ENCODE data around the gene MORN5.

Gene MORN5

GRCh38 chr9:122159026-122159924 lies at the start of gene MORN5, which contains the start of gene NDUFA8:
TSS of gene MORN5 (plus strand) at chr9:122159908. CDS start at chr9:122159973, 65 bp downstream.
TSS of gene NDUFA8 (minus strand) at chr9:122159779. CDS start at chr9:122159677, 102 bp downstream.
- Histone ChIP-seq H3K27ac (ENCODE audit: extremely low read depth, low read depth, low read length) (peak within 1 kb of the TSS; percentile 63; the same call in 1 of the 2 replicates), H3K4me3 (ENCODE audit: low read depth, low read length) (peak within 1 kb of the TSS; percentile 97), H3K4me1 (ENCODE audit: control insufficient read depth, insufficient read depth, low read length) (no peaks in the 10 kb centered on the region), H3K36me3 (ENCODE audit: control insufficient read depth in 2 of 2, insufficient read depth in 1 of 2, low read length in 2 of 2) (peaks cover 0 to 4% of the 10 kb centered on the region in 2 experiments; a peak in 1 of 3 replicates), H3K9me3 (ENCODE audit: control insufficient read depth, insufficient read depth, low read depth, low read length) (no peaks in the 10 kb centered on the region)
- CTCF ChIA-PET = interaction anchor here (0.6 to 2.6 kb wide), 17 partner anchors 10 to 618 kb away, joined by 3 to 31 read pairs (median 5); no protein-coding TSS in a partner anchor
- POLR2A ChIA-PET = interaction anchor here (0.6 to 1.6 kb wide), 5 partner anchors 8 to 55 kb away, joined by 3 to 10 read pairs (median 4); no protein-coding TSS in a partner anchor
- TF ChIP-seq GLI2 (tag by site-specific recombination; IDR thresholded peaks at IDR 0.05; ENCODE audit: borderline replicate concordance, low read depth) = no peak
- no peak for TF ChIP-seq ZFP37 (tag by site-specific recombination; IDR thresholded peaks at IDR 0.05)
- no peak for TF ChIP-seq ZNF280D (tag by site-specific recombination; IDR thresholded peaks at IDR 0.05)
- TF ChIP-seq ZBTB26 (tag by site-specific recombination; optimal IDR thresholded peaks at IDR 0.05) = peak; percentile 17
- TF ChIP-seq ZNF18 (tag by site-specific recombination; IDR thresholded peaks at IDR 0.05) = no peak
- no peak for TF ChIP-seq ZNF768 (tag by site-specific recombination; IDR thresholded peaks at IDR 0.05)
- TF ChIP-seq PRDM2 (tag by site-specific recombination; IDR thresholded peaks at IDR 0.05; ENCODE audit: borderline replicate concordance) = no peak
- TF ChIP-seq ZNF335 (tag by site-specific recombination; conservative IDR thresholded peaks at IDR 0.05) = peak; percentile 71
- TF ChIP-seq ZNF704 (tag by site-specific recombination; IDR thresholded peaks at IDR 0.05) = no peak
- TF ChIP-seq SP2 (tag by site-specific recombination; IDR thresholded peaks at IDR 0.05) = peak; percentile 67
- TF ChIP-seq PRDM1 (tag by site-specific recombination; IDR thresholded peaks at IDR 0.05) = no peak
- peak; percentile 74 for TF ChIP-seq PATZ1 (tag by site-specific recombination; IDR thresholded peaks at IDR 0.05)
- TF ChIP-seq SP7 (tag by site-specific recombination; IDR thresholded peaks at IDR 0.05) = no peak
- 0 out of 2 replicates have a peak, but pooled peaks have one; percentile 17 for TF ChIP-seq EGR2 (tag by site-specific recombination; IDR thresholded peaks at IDR 0.05; ENCODE audit: low read depth)
- TF ChIP-seq HIC1 (tag by site-specific recombination; IDR thresholded peaks at IDR 0.05) = no peak
- TF ChIP-seq GLIS2 (tag by site-specific recombination; IDR thresholded peaks at IDR 0.05) = peak; percentile 44; the same call in 1 of the 2 replicates
- peak; percentile 51; the same call in 1 of the 2 replicates for TF ChIP-seq SP3 (tag by site-specific recombination; IDR thresholded peaks at IDR 0.05)

Data from HEK293 (cell line).